GM21447 (cell line): ENCODE results near the gene TMEM26.
"Not testable (repeated sequence)": the region's sequence is repeated elsewhere in the genome, so short reads cannot be mapped to it uniquely, and the experiment has no call there.

ENCODE experiments used
- ATAC-seq: cut with Tn5 transposase; IDR thresholded peaks from one replicate; pipeline ENCODE4 v1.9.1; 2021; ENCODE audit not compliant: unreplicated experiment

TMEM26 gene

GRCh38 chr10:61406736-61407135 lies 46.4 kb downstream of the TMEM26 start:
- ATAC-seq, result no peak

GRCh38 chr10:61406242-61406641 lies 46.9 kb downstream of the TMEM26 start:
- ATAC-seq, result no peak

GRCh38 chr10:61404751-61405150 lies 48.4 kb downstream of the TMEM26 start:
- ATAC-seq, result no peak

- no peak for ATAC-seq
Observed at GRCh38 chr10:61400524-61400923, 52.7 kb downstream of the TMEM26 start.

GRCh38 chr10:61399406-61399805 lies 53.8 kb downstream of the TMEM26 start:
- ATAC-seq, result no peak

- ATAC-seq, result no peak
Observed at GRCh38 chr10:61398366-61399129, 54.6 kb downstream of the TMEM26 start.

GRCh38 chr10:61397175-61397986 lies 55.8 kb downstream of the TMEM26 start:
- peak; percentile 78 for ATAC-seq

GRCh38 chr10:61391281-61391680 lies 61.9 kb downstream of the TMEM26 start:
- peak; percentile 22 for ATAC-seq

- peak; percentile 92 for ATAC-seq
Observed at GRCh38 chr10:61390851-61391250, 62.3 kb downstream of the TMEM26 start.

- no peak for ATAC-seq
Observed at GRCh38 chr10:61389887-61390286, 63.3 kb downstream of the TMEM26 start.

GRCh38 chr10:61388986-61389385 lies 64.2 kb downstream of the TMEM26 start:
- not testable (repeated sequence) for ATAC-seq

GRCh38 chr10:61385231-61386001 lies 67.8 kb downstream of the TMEM26 start:
- ATAC-seq, result no peak

GRCh38 chr10:61381153-61381552 lies 72.0 kb downstream of the TMEM26 start:
- ATAC-seq, result not testable (repeated sequence)

GRCh38 chr10:61378865-61379264 lies 74.3 kb downstream of the TMEM26 start:
- no peak for ATAC-seq

- ATAC-seq, result no peak
Observed at GRCh38 chr10:61376908-61377368, 76.2 kb downstream of the TMEM26 start.

- ATAC-seq, result no peak
Observed at GRCh38 chr10:61376377-61376776, 76.8 kb downstream of the TMEM26 start.

GRCh38 chr10:61366365-61366764 lies 86.8 kb downstream of the TMEM26 start:
- no peak for ATAC-seq

- ATAC-seq, result no peak
Observed at GRCh38 chr10:61364619-61365018, 88.6 kb downstream of the TMEM26 start.

GRCh38 chr10:61363006-61363405 lies 90.2 kb downstream of the TMEM26 start:
- no peak for ATAC-seq

GRCh38 chr10:61359452-61359851 lies 93.7 kb downstream of the TMEM26 start:
- no peak for ATAC-seq

- no peak for ATAC-seq
Observed at GRCh38 chr10:61357687-61358086, 95.5 kb downstream of the TMEM26 start.
